Hepatocyte (in vitro differentiated cells): ENCODE measurements around the gene FAM180B.
"Not testable (repeated sequence)": the region's sequence is repeated elsewhere in the genome, so short reads cannot be mapped to it uniquely, and the experiment has no call there.

Experiments
- EZH2 ChIP-seq: fragments of 200-600 bp; sonication (generic); IDR thresholded peaks from 2 replicates; pipeline ENCODE4 v1.6.1; 2016; ENCODE audit warnings: antibody characterized with exemption, mild to moderate bottlenecking, borderline replicate concordance
- EZH2phosphoT487 ChIP-seq: fragments of 200-600 bp; sonication (generic); IDR thresholded peaks from one replicate; pipeline ENCODE4 v1.6.1; 2018; ENCODE audit warnings: antibody characterized with exemption, mild to moderate bottlenecking, low read depth, moderate library complexity; ENCODE audit not compliant: unreplicated experiment, severe bottlenecking
- TF ChIP-seq, protein P1 (sequence below): fragments of 200-600 bp; sonication (generic); IDR thresholded peaks from 2 replicates; pipeline ENCODE4 v1.5.1; 2016; ENCODE audit warnings: antibody characterized with exemption, mild to moderate bottlenecking; ENCODE audit not compliant: poor library complexity

GRCh38 chr11:47557004-47557403, 29.5 kb upstream of the FAM180B start:
- TF ChIP-seq, protein P1, sequence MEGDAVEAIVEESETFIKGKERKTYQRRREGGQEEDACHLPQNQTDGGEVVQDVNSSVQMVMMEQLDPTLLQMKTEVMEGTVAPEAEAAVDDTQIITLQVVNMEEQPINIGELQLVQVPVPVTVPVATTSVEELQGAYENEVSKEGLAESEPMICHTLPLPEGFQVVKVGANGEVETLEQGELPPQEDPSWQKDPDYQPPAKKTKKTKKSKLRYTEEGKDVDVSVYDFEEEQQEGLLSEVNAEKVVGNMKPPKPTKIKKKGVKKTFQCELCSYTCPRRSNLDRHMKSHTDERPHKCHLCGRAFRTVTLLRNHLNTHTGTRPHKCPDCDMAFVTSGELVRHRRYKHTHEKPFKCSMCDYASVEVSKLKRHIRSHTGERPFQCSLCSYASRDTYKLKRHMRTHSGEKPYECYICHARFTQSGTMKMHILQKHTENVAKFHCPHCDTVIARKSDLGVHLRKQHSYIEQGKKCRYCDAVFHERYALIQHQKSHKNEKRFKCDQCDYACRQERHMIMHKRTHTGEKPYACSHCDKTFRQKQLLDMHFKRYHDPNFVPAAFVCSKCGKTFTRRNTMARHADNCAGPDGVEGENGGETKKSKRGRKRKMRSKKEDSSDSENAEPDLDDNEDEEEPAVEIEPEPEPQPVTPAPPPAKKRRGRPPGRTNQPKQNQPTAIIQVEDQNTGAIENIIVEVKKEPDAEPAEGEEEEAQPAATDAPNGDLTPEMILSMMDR = not testable (repeated sequence)
- TF ChIP-seq EZH2, EZH2phosphoT487: not testable (repeated sequence)
